ENCODE results near the gene ADM2. TPM values are rescaled to one million over a fixed set of nuclear protein-coding genes. Genes with fewer than 3 reads are reported as not detected.
"Not testable (repeated sequence)": the region's sequence is repeated elsewhere in the genome, so short reads cannot be mapped to it uniquely, and the experiment has no call there.

The ADM2 gene
- total RNA-seq, 4 donors from 2014 or later = under 0.01 to 1.9 (median 0.89) TPM

- Histone ChIP-seq H3K27ac (peak overlapping the region; percentile 96 to 100 (median 98)), H3K4me3 (peak overlapping the region; percentile 54 to 87 (median 64)), H3K27me3 (peaks cover 0 to 43% (median 0%) of the 10 kb centered on the region in 4 donors), H3K4me1 (peaks cover 31 to 92% (median 37%) of the 10 kb centered on the region in 3 donors), H3K36me3 (no peaks in the 10 kb centered on the region), H3K9me3 (no peaks in the 10 kb centered on the region)
- DNase-seq = no peak
- intact Hi-C loops (cut with DNase I) = no loop called here
- 0% methylated on average over 1 to 10 of the region's 44 CpGs for WGBS, 2 donors
- TF ChIP-seq CTCF (IDR thresholded peaks at IDR 0.05) = no peak
- peak in 2 of 4 donors; percentile 29 to 57 for TF ChIP-seq POLR2A (IDR thresholded peaks at IDR 0.05)
Observed at GRCh38 chr22:50531546-50531961, 50.2 kb downstream of the ADM2 start.

DNA sequence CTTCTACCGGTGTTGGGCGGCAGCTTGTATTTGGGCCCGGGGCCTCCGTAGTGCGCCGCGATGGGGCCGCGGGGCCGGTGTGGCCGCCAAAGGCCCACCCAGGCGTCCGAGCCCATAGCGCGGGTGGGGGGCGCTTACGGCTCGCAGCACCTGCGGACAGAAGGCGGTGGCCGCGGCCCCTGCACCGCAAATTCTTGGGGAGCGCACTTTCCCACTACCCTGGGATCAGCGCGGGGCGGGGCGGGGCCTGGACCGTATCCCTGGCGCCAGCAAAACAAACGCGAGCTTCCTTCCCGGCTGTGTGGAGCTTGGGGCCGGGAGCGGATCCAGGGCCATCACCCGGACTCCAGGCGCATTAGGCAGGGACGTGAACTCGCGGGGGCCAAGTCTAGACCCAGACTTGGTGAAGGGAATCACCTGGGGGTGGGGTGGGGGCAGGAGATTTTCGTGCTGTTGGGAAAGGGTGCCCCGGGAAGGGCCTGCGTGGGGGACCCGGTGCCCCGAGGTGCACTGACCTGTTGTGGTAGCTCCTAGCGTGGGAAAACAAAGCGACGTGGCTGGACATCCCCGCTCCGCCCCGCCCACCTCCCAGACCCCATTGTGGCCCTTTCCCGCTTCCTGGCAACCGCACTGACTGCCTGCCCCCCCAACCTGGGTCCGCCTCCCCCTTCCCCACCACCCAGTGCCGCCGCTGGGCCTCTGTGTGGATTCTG lies 50.8 kb downstream of the ADM2 start:
- TF ChIP-seq POLR2A (IDR thresholded peaks at IDR 0.05) (peak in 2 of 4 donors; percentile 36 to 44), CTCF (IDR thresholded peaks at IDR 0.05) (no peak)
- Histone ChIP-seq H3K36me3 (no peaks in the 10 kb centered on the region), H3K4me3 (peak overlapping the region; percentile 54 to 87 (median 64)), H3K27me3 (peaks cover 0 to 43% (median 0%) of the 10 kb centered on the region in 4 donors), H3K27ac (peak overlapping the region; percentile 96 to 100 (median 98)), H3K4me1 (peaks cover 25 to 88% (median 31%) of the 10 kb centered on the region in 3 donors), H3K9me3 (no peaks in the 10 kb centered on the region)
- intact Hi-C loops (cut with DNase I) = no loop called here
- WGBS, 2 donors = 0 to 6% methylated on average over 6 to 8 of the region's 56 CpGs
- DNase-seq = no peak

GRCh38 chr22:50532824-50533796 lies 51.8 kb downstream of the ADM2 start:
- WGBS, 2 donors = 72 to 82% methylated on average over 19 of the region's 19 CpGs
- no peak for DNase-seq
- Histone ChIP-seq H3K27ac (peak overlapping the region; percentile 96 to 100 (median 98)), H3K4me1 (peaks cover 22 to 87% (median 32%) of the 10 kb centered on the region in 3 donors), H3K4me3 (peak overlapping the region in 1 of 4 donors; percentile 87), H3K36me3 (no peaks in the 10 kb centered on the region), H3K27me3 (peaks cover 0 to 49% (median 0%) of the 10 kb centered on the region in 4 donors), H3K9me3 (no peaks in the 10 kb centered on the region)
- intact Hi-C loops (cut with DNase I) = no loop called here
- TF ChIP-seq POLR2A (IDR thresholded peaks at IDR 0.05) (no peak), CTCF (IDR thresholded peaks at IDR 0.05) (no peak)

DNA sequence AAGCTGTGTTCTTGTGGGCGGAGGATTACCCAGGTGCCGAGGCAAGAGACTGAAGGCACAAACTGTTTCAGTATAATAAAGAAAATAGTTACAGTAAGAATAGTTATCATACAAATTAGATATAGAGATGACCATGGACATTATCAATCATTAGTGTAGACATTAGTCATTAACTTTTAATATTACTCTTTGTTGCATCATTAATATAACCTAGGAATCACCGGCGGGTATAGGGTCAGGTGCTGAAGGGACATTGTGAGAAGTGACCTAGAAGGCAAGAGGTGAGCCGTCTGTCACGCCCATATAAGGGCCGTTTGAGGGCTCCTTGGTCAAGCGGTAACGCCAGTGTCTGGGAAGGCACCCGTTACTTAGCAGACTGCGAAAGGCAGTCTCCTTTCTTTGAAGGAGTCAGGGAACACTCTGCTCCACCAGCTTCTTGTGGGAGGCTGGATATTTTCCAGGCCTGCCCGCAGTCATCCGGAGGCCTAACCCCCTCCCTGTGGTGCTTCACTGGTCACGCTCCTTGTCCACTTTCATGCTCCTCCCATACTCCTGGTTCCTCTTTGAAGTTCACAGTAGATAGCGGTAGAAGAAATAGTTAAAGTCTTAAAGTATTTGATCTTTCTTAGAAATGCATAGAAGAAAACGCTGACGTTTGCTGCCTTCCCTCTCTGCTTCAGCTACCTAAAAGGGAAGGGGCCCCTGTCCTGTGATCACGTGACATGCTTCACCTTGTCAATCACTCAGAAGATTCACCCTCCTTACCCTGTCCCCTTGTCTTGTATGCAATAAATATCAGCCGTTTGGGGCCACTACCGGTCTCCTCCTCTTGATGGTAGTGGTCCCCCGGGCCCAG lies 52.7 kb downstream of the ADM2 start:
- peak overlapping the region in 3 of 4 donors; percentile 15 to 99 (median 75) for H3K27ac ChIP-seq
- DNase-seq; H3K9me3 ChIP-seq; H3K4me3 ChIP-seq; H3K36me3 ChIP-seq; intact Hi-C loops (cut with DNase I): not testable (repeated sequence)
- peaks cover 21 to 87% (median 38%) of the 10 kb centered on the region in 3 donors for H3K4me1 ChIP-seq
- 60 to 65% methylated on average over 20 to 21 of the region's 21 CpGs for WGBS, 2 donors
- peaks cover 0 to 50% (median 0%) of the 10 kb centered on the region in 4 donors for H3K27me3 ChIP-seq
- TF ChIP-seq POLR2A (IDR thresholded peaks at IDR 0.05) = peak in 1 of 4 donors; percentile 47

DNA sequence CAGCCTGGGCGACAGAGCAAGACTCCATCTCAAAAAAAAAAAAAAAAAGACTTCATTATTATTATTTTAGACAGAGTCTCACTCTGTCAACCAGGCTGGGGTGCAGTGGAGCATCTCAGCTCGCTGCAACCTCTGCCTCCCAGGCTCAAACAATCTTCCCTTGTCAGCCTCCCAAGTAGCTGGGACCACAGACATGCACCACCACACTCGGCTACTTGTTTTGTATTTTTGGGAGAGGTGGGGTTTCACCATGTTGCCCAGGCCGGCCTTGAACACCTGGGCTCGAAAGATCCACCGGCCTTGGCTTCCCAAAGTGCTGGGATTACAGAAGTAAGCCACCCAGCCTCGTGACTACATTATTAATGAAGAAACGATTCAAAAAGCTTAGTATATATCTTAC lies 53.8 kb downstream of the ADM2 start:
- DNase-seq = no peak
- 85 to 89% methylated on average over 6 to 8 of the region's 8 CpGs for WGBS, 2 donors
- no peak overlapping the region for H3K27ac ChIP-seq
- no peaks in the 10 kb centered on the region for H3K36me3 ChIP-seq
- intact Hi-C loops (cut with DNase I) = no loop called here
- peaks cover 0 to 45% (median 0%) of the 10 kb centered on the region in 4 donors for H3K27me3 ChIP-seq
- H3K4me3 ChIP-seq = no peak overlapping the region
- no peak for TF ChIP-seq POLR2A (IDR thresholded peaks at IDR 0.05)
- no peak for TF ChIP-seq CTCF (IDR thresholded peaks at IDR 0.05)
- no peaks in the 10 kb centered on the region for H3K9me3 ChIP-seq
- H3K4me1 ChIP-seq = peaks cover 22 to 85% (median 34%) of the 10 kb centered on the region in 3 donors
